Duodenal mucosa (tissue), 2 donors: ENCODE measurements around the gene PDZD8.

Source experiments
- H3K27ac ChIP-seq: one replicate; pipeline ENCODE4 v1.7.0; 2013; ENCODE audit warnings: low read depth, low read length
- H3K27me3 ChIP-seq, 2 donors: one replicate each; pipeline ENCODE4 v1.7.0; 2013; ENCODE audit warnings: low read length in 2 of 2, control low read depth in 1 of 2; ENCODE audit not compliant: insufficient read depth in 2 of 2, control insufficient read depth in 1 of 2
- H3K36me3 ChIP-seq, 2 donors: one replicate each; pipeline ENCODE4 v1.7.0; 2013; ENCODE audit warnings: low read length in 2 of 2, control low read depth in 1 of 2; ENCODE audit not compliant: insufficient read depth in 2 of 2, control insufficient read depth in 1 of 2
- H3K4me1 ChIP-seq, 2 donors: one replicate each; pipeline ENCODE4 v1.7.0; 2013; ENCODE audit warnings: low read length in 2 of 2, control low read depth in 1 of 2; ENCODE audit not compliant: insufficient read depth in 2 of 2, control insufficient read depth in 1 of 2
- H3K4me3 ChIP-seq, 2 donors: one replicate each; pipeline ENCODE4 v1.7.0; 2013; ENCODE audit warnings: low read length in 2 of 2, low read depth in 1 of 2
- H3K9ac ChIP-seq, 2 donors: one replicate each; pipeline ENCODE4 v1.7.0; 2013; ENCODE audit warnings: low read length in 2 of 2, low read depth in 1 of 2
- H3K9me3 ChIP-seq, 2 donors: one replicate each; pipeline ENCODE4 v1.7.0; 2013; ENCODE audit warnings: low read length in 2 of 2, control low read depth in 1 of 2; ENCODE audit not compliant: control insufficient read depth in 1 of 2

PDZD8 gene

GRCh38 chr10:117249493-117250093, 125.6 kb downstream of the PDZD8 start:
- H3K4me1 ChIP-seq = no peaks in the 10 kb centered on the region
- H3K9me3 ChIP-seq = no peaks in the 10 kb centered on the region
- no peak overlapping the region for H3K4me3 ChIP-seq
- no peak overlapping the region for H3K9ac ChIP-seq
- H3K27me3 ChIP-seq = peaks cover 12 to 13% of the 10 kb centered on the region in 2 donors
- no peaks in the 10 kb centered on the region for H3K36me3 ChIP-seq
- H3K27ac ChIP-seq = no peak overlapping the region

DNA sequence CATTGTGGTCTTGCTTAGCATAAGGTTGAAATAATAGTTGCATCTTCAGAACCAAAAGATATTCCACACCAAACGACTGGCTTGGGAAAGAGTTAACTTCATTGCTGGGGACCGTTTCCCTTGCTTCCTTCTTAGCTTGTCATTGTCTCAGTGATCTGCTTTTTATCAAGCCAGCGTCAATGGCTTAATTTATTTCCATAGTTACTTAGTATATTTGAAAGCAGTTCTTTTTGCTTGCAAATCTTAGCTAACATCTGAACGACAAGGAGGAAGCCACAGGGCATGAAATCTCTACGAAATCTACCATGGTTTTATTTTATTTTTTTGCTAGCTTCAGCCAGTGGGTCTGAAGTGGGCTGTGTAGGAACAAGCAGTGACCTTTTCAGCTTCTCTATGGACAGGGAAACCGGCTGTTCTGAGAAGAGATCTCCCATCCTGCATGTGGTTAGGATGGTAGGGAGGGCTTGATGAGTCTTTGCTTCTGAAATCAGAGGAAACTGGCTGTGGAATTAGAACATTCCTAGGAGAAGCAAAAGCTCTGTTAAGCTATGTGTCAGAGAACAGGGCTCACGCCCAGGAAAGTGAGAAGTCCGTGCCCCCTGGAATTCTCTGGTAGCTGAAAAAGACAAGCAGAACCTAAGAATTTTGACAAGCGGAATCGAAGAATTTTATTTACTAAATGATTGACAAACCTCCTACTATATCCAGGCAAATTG, 126.3 kb downstream of the PDZD8 start:
- no peaks in the 10 kb centered on the region for H3K4me1 ChIP-seq
- no peak overlapping the region for H3K9ac ChIP-seq
- no peak overlapping the region for H3K4me3 ChIP-seq
- H3K36me3 ChIP-seq = no peaks in the 10 kb centered on the region
- H3K27ac ChIP-seq = no peak overlapping the region
- H3K27me3 ChIP-seq = peaks cover 13 to 15% of the 10 kb centered on the region in 2 donors
- H3K9me3 ChIP-seq = no peaks in the 10 kb centered on the region

- Histone ChIP-seq H3K4me1 (no peaks in the 10 kb centered on the region), H3K9me3 (no peaks in the 10 kb centered on the region), H3K4me3 (no peak overlapping the region), H3K9ac (no peak overlapping the region), H3K27ac (no peak overlapping the region), H3K36me3 (no peaks in the 10 kb centered on the region), H3K27me3 (peaks cover 15 to 20% of the 10 kb centered on the region in 2 donors)
Measured at GRCh38 chr10:117246997-117247671, 128.1 kb downstream of the PDZD8 start.

GRCh38 chr10:117242463-117242832, 132.8 kb downstream of the PDZD8 start:
- Histone ChIP-seq H3K36me3 (no peaks in the 10 kb centered on the region), H3K4me1 (no peaks in the 10 kb centered on the region), H3K9me3 (no peaks in the 10 kb centered on the region), H3K9ac (no peak overlapping the region), H3K4me3 (no peak overlapping the region), H3K27me3 (peaks cover 24 to 27% of the 10 kb centered on the region in 2 donors), H3K27ac (no peak overlapping the region)

DNA sequence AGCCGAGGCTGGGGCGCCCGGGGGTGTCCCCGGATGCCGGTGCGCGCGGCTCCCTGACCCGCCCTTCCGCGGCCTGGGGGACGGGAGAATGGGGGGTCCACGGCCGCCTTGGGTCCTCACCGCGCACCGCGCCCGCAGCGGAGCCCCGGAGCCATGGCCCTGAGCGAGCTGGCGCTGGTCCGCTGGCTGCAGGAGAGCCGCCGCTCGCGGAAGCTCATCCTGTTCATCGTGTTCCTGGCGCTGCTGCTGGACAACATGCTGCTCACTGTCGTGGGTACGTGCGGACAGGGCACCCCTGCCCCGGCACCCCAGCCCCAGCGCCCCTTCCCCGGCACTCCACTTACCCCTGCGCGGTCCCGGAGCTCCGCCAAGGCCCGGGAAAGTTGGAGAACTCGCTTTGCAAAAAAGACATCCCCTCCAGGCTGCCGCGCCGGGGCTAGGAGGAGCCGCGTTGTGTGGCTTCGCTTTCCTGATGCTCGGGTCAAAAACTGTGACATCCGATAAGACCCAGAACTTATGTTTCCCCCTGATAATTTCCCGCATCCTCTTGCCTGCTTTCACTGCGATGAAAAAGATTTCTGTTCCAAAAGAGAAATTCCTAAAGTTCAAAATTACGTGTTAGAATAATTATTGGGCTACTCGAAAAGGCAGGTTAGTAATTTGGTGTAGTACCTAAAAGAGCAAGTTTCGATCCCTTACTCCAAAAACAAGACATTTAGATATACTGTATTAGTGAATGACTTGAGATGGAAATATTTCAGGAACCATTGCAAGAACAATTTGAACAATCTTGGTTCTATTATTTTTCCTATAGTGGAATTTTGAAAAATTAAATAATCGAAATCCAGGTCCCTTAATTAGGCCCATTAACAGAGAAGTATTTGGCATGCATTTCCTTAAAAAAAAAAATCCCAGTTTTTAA, 133.4 kb downstream of the PDZD8 start:
- H3K4me3 ChIP-seq = no peak overlapping the region
- no peaks in the 10 kb centered on the region for H3K4me1 ChIP-seq
- H3K27me3 ChIP-seq = peaks cover 19 to 27% of the 10 kb centered on the region in 2 donors
- no peaks in the 10 kb centered on the region for H3K9me3 ChIP-seq
- no peak overlapping the region for H3K27ac ChIP-seq
- H3K36me3 ChIP-seq = no peaks in the 10 kb centered on the region
- no peak overlapping the region for H3K9ac ChIP-seq

- peaks cover 20 to 33% of the 10 kb centered on the region in 2 donors for H3K27me3 ChIP-seq
- H3K27ac ChIP-seq = no peak within 1 kb of the TSS
- H3K4me3 ChIP-seq = no peak within 1 kb of the TSS
Measured at GRCh38 chr10:117240621-117241529, 134.4 kb downstream of the PDZD8 start, which contains the start of gene SLC18A2. SLC18A2 (plus strand) TSS chr10:117241114; CDS start chr10:117241694, 580 bp downstream.

DNA sequence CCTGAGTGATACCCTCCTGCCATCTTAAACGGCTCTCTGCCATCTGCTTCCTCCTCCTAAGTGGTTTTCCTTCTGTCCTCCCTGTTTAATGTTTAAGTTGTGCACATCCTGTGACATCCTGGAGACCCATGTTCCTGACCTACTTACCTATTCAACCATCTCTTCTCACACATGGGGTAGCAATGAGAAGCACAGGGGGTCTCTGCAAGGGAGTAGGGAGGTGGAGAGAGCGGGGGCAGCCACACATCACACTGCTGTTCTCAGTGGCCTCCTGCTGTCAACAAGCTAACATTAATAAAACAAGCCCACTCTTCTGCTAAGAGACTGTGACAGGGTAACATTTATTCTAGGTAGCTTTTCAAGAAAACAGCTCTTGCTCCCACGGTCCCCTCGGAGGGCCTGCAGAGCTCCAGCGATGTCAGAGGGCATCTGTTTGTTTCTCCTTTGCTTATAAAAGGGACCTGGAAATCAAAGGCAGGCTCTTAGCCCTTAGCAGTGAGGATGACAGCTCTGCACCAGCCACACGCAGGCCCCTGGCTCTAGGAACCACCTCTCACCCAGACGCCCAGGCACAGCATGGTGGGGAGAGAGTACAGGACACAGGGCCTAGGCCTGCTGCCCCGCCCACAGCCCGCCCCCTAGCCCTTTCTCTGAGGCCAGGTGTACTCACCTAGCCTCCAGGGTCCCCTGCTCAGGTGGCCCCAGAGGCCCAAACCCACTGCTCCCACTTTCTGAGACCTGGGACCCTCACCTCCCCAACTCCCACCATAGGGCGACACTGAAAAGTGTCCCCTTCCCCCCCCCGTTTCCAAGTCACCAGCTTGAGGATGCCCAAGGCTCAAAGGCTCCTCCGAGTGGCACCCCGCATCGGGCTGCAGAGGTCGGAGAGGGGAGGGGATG, 135.3 kb downstream of the PDZD8 start:
- Histone ChIP-seq H3K27me3 (peaks cover 25 to 35% of the 10 kb centered on the region in 2 donors), H3K4me1 (no peaks in the 10 kb centered on the region), H3K36me3 (no peaks in the 10 kb centered on the region), H3K9me3 (no peaks in the 10 kb centered on the region), H3K9ac (no peak overlapping the region), H3K27ac (no peak overlapping the region), H3K4me3 (no peak overlapping the region)

More at GRCh38 chr10:117240621-117241529, 134.4 kb downstream of the PDZD8 start, which contains the start of gene SLC18A2:
- no peaks in the 10 kb centered on the region for H3K4me1 ChIP-seq
- H3K9ac ChIP-seq = no peak within 1 kb of the TSS
- H3K9me3 ChIP-seq = no peaks in the 10 kb centered on the region
- H3K36me3 ChIP-seq = no peaks in the 10 kb centered on the region

GRCh38 chr10:117239051-117239450, 136.2 kb downstream of the PDZD8 start:
- H3K36me3 ChIP-seq = no peaks in the 10 kb centered on the region
- no peaks in the 10 kb centered on the region for H3K4me1 ChIP-seq
- no peak overlapping the region for H3K9ac ChIP-seq
- H3K27ac ChIP-seq = no peak overlapping the region
- H3K4me3 ChIP-seq = no peak overlapping the region
- H3K9me3 ChIP-seq = no peaks in the 10 kb centered on the region
- H3K27me3 ChIP-seq = peaks cover 23 to 40% of the 10 kb centered on the region in 2 donors
